Measurements from ENCODE around the gene NDE1.

NDE1 gene

GRCh38 chr16:15769239-15769638, 119.2 kb downstream of the NDE1 start:
- no peak for DNase-seq (ENCODE audit: low read depth)

GRCh38 chr16:15770107-15770506, 120.1 kb downstream of the NDE1 start:
- DNase-seq (ENCODE audit: low read depth) = no peak

GRCh38 chr16:15770512-15770911, 120.5 kb downstream of the NDE1 start:
- DNase-seq (ENCODE audit: low read depth) = peak; percentile 66

- DNase-seq (ENCODE audit: low read depth) = no peak
Measured at GRCh38 chr16:15771694-15772093, 121.6 kb downstream of the NDE1 start.

GRCh38 chr16:15772579-15773293, 122.7 kb downstream of the NDE1 start:
- DNase-seq (ENCODE audit: low read depth) = no peak

GRCh38 chr16:15773968-15774367, 123.9 kb downstream of the NDE1 start:
- DNase-seq (ENCODE audit: low read depth) = no peak

- DNase-seq (ENCODE audit: low read depth) = no peak
Measured at GRCh38 chr16:15775209-15775608, 125.2 kb downstream of the NDE1 start.

- DNase-seq (ENCODE audit: low read depth) = no peak
Measured at GRCh38 chr16:15775663-15776304, 125.7 kb downstream of the NDE1 start.

All from iris pigment epithelial cell (primary cell).